ENCODE measurements around the gene SYAP1.

GRCh38 chrX:16745659-16746058 lies 26.2 kb downstream of the SYAP1 start:
- TF ChIP-seq CTCF (conservative IDR thresholded peaks at IDR 0.05; ENCODE audit: low read length) (no peak), EZH2phosphoT487 (IDR thresholded peaks at IDR 0.05; ENCODE audit: borderline replicate concordance, low read depth, low read length) (no peak)
